Left forelimb (tissue), 1 donor: Measurements from ENCODE around the gene TROAP.

Source experiments
- DNase-seq: peaks from one replicate; pipeline ENCODE4 v3.0.0-alpha.2; 2018; ENCODE audit warnings: low spot score

The TROAP gene

DNA sequence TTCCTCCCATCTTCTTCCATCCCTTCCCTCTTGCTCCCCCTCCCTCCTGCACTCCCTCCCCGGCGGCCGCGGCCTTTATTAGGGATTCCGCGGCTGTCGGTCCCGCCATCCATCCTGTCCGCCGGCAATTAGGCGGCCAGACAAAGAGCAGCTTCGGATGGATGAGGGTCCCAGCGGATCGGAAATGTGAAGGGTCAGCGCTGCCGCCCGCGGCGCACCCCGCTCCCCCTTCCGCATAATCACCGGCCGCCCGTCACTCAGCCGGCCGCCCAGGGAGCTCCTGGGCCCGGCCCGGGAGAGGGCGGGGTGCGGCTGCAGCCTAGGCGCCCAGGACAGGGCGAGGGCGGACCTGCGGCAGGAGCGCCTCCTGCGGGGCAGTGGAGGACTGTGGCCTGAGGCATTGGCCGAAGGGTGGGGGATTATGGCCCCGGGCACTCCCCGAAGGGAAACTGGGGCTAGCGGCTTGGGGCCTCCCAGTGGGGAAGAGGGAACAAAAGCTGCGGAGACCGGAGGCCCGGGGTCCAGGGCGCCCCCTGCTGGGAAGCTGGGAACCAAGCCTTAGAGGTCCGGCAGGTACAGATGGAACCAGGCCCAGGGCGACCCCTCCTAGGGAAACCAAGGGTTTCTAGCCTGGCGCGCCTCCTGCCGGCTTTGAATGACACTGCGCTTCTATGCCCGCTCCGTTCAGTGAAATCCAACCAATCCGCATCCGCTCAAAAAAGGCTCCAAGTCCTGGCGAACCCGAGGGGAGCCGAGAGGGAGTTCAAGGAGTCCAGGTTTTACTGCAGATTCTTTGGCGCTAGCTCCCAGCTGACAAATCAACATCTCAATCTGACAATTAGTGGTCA, 19.2 kb downstream of the TROAP start:
- DNase-seq, result no peak

DNA sequence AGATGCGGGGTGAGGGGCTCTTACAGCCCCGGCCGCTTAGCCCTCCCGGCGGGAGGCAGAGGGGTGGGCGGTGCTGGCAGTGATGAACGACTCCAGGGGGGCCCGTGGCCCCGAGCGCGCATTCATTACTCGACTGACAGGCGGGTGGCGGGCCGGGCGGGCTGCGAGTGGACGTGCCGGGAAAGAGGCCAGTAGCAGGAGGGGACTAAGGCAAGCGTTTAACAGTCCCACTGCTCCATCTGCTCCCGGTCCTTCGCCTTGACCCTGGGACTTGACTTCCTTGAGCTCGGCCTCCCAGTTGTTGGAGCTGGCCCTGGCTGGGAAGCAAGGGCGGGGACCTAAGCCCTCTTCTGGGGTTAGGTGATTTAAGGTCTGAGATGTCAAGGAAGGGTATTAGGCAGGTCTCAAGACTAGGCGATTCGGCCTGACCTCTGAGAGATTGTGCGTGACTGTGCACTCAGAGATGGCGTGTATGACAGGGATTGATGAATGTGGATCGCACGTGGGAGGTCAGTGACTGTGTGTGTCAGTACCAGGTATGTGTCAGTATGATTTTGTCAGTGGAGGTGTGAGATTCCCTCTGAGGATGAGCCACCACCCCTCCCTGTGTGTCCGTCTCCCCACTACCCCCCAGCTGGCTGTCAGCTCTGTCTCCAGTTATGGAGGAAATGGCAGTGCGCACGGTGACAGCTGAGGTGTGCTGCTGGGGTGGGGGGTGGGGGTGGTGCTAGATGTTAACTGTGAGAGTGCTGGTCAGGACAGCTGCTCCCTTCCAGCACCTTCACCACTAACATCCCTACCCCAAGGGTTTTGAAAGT, 20.1 kb downstream of the TROAP start:
- no peak for DNase-seq

DNA sequence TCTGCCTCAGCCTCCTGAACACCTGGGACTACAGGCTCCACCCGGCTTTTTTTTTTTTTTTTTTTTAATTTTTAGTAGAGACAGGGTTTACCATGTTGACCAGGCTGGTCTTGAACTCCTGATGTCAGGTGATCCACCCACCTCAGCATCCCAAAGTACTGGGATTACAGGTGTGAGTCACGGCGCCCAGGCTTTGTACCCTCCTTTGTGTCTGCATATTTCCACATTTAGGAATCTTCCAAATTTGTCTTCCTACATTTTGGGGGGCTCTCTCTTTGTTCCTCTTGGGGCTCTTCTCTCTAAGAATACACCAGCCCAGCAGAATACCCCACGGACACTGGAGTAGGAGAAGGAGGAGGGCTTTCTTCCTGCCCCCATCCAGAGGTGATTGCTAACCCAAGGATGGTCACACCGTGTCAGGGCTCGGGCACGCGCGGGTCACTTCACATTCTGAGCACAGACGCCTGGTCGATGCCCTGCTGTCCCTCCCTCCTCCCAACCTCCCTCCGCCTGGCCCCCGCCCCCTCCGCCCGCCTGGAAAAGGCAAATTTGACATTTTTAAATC, 21.5 kb downstream of the TROAP start:
- no peak for DNase-seq

DNA sequence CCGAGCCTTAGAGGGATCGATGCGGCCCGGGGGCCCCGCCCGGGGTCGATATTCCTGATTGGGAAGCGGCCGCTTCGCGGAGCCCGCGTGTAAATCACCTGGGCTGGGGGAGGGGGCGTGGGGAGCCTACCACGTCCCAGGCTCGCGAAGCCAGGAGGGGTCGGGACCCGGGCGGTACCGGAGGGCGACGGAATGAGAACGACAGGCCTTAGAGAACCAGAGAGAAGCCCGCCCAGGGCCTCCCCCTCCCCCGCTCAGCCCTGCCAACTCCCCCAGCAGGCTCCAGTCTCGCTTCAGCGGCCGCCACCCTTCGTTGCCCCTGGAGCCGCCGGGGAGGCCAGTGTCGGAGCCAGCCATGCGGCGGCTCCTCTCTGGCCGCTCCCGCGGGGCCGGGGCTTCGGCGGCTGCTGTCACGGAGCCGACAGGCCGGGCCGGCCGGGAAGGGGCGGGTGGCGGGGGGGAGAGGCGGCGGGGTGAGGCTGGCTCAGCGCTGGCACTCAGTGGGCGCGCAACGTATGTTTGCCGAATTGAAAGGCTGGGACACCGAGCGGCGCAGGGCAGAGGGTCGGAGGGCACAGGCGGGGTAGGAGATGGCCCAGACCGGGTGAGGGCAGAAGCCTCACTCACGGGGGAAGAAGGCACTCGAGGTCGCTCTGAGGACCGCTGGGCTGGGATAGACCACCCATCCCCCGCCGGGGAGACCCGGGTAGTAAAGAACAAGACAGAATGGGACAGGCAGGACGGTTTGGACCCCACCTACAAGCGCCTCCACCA, 22.2 kb downstream of the TROAP start:
- DNase-seq, result no peak

DNA sequence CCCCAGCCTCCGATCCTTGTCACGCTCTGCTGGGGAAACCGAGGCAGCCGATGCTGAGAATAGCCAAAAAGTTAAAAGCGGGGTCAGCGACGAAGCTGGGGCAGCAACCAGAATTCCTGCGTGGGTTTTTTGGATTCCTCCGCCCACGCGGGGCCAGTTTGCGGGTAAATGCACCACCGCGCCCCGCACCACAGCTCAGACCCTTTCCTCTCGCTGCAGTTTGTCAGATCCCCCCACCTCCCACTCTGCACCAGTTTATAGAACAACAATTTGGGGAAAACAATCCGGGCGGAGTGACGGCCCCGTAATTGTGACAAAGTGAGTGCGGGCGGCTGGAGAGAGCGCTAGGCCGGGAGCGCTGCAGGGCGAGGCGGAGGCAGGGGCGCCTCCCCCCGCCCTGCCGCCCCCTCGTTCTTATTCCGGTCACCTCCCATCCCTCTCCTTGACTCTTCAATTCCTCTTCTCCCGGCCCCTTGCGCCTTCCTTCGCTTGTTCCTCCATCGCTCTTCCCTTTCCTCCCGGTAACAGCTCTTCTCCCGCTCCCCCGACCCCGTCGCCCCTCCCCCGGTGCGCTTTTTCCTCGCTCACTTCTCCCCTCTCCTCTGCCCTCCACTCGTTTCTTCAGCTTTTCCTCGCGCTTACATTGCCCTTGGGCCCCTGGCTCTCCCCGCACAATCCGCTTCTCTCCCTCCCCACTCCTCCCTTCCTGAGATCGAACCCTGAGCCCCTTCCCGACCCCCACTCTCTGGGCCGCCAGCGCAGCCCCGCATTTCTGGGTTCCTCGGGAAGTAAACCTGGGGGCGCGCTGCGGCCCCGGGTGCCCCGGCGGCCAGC, 23.0 kb downstream of the TROAP start:
- no peak for DNase-seq

DNA sequence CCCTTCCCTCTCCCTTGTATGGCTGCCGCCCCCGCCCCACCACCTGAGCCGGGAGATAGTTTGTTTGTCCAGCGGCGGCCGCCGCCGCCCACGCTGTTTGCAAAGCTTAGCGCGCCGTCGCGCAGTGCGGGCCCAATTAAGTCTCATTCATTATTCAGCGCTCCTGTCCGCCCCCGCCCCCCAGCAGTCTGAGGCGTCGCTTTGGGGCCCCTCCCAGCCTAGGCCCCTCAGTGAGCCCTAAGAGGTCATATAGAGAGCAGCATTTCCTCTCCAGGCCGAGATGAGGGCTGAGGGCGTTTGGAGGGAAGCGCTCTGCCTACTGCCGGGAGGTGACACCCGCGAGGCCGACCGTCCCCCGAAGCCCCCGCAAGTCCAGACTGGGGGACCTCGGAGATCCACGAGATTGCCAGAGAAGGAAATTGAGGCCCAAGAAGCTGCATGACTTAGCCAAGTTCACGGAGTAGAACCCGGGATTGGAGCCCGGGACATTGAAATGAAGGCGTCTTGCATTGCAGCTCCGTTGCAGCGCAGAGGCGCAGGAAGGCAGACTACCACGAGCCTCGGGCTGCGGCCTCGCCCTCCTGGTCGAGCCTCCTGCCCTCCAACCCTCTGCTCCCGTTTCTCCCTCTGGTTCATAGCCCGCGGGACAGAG, 23.7 kb downstream of the TROAP start, which contains the start of gene DNAJC22:
Gene DNAJC22, plus strand, starts transcription at position 230 of the 652 bp plus-strand sequence. CDS start 1,985 bp downstream, outside the sequence.
- DNase-seq, result no peak

DNA sequence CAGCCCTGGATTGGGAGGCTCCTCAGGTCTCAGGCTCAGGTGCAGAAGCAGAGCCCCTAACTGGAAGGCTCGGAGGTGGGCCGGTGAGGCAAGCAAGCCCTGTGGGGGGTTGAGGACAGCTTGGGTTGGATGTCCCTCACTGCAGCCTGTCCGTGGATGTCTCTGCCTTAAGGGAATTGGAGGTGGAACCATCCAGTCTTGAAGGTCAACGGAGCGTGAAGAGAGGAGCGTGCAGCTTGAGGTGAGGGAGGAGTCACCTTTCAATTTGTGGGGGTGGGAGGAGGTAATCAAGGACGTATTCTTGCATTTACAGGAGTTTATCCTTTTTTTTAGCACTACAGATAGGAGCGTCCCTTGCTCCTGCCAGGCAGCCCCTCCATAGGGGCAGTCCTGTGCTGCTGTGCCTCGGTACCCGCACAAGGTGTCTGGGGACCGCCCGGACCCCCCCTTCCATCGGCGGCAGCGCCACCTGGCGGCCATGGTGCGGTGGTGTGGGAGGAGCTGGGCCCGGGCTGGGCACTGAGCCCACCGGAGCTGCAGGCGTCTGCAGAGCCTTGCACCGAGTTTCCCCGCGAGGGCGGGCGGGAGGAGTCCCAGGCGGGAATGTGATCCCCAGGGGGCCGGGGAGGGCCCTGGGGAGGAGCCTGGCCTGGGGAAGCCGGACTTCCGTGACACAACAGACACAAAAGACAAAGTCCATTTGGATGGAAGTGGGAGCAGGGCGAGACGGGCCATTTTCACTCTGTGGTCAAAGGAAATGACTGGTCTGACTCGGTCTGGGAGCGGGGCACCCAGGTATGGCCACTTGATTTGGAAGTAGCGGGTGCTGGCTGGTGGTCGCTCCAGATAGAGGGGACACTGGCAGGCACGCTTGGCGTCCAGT, 24.5 kb downstream of the TROAP start:
- no peak for DNase-seq

DNA sequence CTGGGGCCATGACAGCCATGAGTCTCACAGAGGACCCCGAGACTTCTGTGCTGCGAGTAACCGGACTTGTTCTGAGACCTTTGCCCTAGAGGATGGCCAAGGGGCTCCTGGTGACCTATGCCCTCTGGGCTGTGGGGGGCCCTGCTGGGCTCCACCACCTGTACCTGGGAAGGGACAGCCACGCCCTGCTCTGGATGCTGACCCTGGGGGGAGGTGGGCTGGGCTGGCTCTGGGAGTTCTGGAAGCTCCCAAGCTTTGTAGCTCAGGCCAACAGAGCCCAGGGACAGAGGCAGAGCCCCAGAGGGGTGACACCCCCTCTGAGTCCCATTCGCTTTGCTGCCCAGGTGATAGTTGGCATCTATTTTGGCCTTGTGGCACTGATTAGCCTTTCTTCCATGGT, 25.7 kb downstream of the TROAP start:
- no peak for DNase-seq

DNA sequence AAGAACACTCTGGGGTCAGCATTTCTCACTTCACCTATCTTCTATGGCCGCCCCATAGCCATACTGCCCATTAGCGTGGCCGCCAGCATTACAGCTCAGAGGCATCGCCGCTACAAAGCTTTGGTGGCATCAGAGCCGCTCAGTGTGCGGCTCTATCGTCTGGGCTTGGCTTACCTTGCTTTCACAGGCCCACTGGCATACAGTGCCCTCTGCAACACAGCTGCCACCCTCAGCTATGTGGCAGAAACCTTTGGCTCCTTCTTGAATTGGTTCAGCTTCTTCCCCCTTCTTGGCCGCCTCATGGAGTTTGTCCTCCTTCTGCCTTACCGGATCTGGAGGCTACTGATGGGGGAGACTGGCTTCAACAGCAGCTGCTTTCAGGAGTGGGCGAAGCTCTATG, 26.2 kb downstream of the TROAP start:
- DNase-seq, result no peak

DNA sequence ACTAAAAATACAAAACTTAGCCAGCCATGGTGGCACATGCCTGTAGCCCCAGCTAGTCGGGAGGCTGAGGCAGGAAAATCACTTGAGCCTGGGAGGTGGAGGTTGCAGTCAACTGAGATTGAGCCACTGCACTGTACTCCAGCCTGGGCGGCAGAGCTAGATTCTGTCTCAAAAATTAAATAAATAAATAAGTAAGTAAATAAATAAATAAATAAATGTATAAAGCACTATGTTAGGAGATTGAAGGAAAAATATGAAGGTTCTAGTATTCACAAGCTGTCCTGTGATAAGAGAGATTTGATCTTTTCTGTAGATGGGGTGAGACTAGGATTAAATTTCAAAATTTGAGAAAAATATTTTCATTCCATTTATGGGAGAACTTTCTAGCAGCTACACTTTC, 29.3 kb downstream of the TROAP start:
- no peak for DNase-seq

DNA sequence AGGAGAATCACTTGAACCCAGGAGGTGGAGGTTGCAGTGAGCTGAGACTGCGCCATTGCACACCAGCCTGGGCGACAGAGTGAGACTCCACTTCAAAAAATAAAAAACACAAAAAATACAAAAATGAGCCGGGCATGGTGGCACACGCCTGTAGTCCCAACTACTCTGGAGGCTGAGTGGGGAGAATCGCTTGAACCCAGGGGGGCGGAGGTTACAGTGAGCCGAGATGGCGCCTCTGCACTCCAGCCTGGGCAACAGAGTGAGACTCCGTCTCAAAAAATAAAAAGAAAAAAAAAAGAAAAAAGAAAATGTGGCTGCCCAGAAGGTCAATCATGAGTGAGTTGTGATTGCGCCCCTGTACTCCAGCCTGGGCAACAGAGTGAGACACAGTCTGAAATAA, 32.9 kb downstream of the TROAP start:
- DNase-seq, result no peak

DNA sequence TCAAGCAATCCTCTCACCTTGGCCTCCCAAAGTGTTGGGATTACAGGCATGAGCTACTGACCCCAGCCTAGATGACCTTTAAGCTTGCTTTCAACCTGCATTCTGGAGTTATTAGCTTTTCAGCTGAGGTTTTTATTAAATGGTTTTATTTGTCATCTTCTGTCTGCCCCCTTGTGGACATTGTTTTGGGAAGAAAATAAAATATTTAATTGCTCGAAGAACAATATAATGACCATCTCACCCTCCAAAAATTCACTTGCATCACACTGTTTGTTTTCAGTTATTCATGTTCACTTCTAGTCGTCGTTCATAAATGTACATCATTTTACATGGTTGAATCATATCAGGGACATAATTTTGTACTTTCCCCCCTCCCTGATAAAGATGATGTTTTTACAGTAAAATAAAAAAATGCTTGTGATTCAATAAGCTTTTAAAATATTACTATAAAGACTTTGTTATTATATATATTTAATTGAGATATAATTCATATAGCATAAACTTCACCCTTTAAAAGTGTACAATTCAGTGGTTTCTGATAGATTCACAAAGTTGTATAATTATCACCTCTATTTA, 34.1 kb downstream of the TROAP start:
- DNase-seq, result no peak

DNA sequence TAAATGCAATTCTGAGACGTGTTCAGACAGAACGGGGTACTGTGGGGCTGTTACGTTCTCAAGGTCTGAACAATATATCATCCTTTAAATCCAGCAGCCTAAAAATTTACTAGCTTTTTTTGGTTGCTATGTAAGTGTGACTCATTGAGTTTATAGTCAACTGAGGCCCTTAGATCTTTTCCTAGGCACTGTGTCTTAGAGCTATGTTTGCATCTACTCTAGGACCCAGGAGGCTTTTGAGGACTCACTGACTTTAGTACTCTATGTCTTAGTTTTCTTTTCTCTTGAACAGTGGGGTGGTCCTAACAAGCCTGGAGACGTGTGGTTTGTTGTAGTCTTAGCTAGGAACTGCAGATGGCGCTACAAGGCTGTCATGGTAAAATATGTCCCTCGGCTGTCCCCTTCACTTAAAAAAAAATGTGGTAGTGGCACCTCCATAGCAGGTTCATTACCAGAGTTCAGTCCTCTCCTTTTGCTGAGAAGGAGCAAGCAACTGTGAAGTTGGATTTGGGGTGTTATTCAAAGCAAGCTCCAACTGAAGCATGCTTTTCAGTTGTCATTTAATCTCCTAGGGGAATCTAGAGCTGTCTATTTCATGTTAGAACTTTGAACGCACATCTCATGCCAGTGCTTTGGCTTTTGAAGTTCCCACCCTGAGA, 35.6 kb downstream of the TROAP start:
- DNase-seq, result no peak

DNA sequence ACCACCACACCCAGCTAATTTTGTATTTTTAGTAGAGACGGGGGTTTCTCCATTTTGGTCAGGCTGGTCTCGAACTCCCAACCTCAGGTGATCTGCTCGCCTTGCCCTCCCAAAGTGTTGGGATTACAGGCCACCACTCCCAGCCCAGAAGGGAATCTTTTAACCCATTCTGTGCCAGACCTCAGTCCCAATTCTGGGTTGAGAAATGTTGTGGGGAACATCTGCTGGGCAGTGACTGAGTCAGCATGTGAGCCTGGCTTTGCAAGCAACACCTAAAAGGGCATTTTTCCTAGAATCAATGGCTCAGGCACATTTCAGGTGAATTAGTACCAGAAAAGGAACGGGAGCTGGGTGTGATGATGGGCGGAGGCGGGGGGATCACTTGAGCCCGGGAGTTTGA, 36.6 kb downstream of the TROAP start:
- DNase-seq, result no peak

DNA sequence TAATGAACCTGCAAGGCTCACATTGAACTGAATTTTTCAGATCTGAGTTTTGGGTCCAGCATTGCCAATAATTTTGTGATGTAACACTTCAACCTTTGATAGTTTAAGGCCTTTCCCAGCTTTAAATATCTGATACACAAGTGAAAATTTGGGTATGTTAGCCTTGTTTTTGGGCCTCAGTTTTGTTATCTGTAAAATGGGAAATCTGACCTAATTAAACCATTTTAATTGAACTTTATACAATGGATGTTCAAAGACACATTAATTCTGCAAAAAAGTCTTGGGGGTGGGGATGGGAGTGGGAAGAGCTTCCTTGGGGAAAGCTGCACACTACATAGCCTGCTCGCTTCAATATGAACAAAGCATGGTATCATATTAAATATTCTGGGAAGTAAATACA, 39.0 kb downstream of the TROAP start:
- no peak for DNase-seq

DNA sequence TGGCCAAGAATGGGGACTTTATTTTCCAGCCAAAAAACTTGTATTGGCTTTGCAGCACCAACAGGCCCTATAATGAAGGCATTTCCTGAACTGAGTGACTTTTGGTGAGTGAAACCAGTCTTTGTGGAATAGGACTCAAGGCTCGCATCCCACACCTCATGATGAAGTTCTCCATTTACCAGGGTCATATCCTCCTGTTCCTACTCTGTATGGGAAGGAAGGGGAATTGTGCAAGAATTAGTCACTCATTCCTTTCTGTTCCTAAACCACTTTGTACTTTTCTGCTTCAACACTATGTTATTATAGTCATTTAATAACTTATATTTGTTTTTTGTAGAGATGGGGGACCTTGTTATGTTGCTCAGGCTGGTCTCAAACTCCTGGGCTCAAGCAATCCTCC, 41.9 kb downstream of the TROAP start:
- DNase-seq, result no peak

DNA sequence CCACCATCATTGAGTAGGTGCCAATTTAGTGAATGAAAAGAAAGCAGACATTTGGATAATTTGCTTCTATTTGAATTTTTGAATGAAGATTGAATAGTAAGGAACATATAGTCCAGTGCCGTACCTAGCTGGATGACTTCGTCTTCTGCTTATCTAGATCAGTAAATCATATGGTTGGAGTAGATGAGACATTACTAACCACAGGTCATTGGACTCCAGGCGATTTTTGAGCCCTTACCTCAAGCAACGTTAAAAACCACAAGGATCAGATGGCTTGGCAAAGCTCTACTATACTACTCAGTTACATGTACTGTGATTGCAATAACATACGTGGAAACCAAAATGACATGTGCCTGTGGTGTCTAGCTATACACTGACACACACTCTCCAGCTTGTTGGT, 42.5 kb downstream of the TROAP start:
- no peak for DNase-seq

DNA sequence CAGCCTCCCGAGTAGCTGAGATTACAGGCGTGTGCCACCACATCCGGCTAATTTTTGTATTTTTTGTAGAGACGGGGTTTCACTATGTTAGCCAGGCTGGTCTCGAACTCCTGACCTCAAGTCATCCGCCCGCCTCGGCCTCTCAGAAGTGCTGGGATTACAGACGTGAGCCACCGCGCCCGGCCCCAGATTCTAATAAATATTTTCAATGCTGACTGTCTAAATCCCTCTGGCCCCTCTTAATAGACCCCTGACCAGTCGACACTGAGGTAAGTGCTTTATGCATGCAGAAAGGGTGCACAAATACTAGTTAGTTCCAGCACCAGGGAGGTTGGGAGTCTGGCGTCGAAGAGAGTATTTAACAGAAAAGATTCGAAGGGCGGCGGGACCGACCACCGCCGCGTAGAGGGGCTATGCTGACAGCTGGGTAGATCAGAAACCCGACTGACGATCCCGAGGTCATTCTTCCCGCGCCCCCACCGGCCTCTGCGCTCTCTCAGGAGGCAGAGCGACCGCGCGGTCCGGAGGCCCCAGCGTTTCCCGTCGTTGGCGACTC, 43.1 kb downstream of the TROAP start:
- DNase-seq, result no peak
